PC-3 (cell line): ENCODE results near the gene SFXN2.

Experiments
- EZH2 ChIP-seq: fragments of 300-600 bp; sonication (generic); IDR thresholded peaks from one replicate; pipeline ENCODE4 v1.6.1; 2017; ENCODE audit warnings: antibody characterized with exemption, mild to moderate bottlenecking, low read length; ENCODE audit not compliant: unreplicated experiment
- TF ChIP-seq, protein P1 (sequence below): fragments of 300-600 bp; sonication (generic); conservative IDR thresholded peaks from 2 replicates; pipeline ENCODE4 v1.5.1; 2017; ENCODE audit warnings: antibody characterized with exemption, low read depth, mild to moderate bottlenecking, low read length

DNA sequence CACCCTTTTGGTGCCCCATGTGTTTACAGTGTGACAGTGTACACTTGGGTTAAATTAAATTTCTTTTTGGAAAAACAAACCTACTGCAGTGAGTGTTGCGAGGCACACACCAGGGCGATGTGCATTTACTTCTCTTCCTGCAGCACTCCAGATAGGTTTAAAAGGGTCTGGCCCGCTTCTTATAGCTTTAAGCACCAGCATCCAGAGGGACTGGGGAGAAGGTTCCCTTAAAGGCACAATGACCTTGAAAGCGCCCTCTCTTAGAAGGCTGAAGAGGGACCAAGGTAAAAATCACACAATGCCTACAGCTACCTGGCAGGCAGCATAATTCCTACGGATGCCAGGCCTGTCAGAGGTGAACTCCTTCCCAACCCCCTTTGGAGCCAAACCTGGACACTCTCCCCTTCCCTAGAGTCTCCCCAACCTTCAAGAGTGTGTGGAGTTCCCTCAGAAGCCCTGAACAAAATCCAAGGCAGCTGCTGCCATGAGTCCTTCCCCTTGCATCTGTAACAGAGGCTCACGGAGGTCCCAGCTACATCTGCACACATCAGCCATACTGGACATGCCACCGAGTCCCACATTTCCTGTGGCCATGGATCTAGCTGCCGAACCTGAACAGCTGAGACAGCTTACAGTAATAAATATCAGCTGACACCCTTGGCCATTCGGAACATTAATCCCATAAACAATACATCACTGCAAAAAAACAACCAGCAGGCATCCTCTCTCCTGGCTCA is 36.9 kb upstream of the SFXN2 start:
- TF ChIP-seq, protein P1, sequence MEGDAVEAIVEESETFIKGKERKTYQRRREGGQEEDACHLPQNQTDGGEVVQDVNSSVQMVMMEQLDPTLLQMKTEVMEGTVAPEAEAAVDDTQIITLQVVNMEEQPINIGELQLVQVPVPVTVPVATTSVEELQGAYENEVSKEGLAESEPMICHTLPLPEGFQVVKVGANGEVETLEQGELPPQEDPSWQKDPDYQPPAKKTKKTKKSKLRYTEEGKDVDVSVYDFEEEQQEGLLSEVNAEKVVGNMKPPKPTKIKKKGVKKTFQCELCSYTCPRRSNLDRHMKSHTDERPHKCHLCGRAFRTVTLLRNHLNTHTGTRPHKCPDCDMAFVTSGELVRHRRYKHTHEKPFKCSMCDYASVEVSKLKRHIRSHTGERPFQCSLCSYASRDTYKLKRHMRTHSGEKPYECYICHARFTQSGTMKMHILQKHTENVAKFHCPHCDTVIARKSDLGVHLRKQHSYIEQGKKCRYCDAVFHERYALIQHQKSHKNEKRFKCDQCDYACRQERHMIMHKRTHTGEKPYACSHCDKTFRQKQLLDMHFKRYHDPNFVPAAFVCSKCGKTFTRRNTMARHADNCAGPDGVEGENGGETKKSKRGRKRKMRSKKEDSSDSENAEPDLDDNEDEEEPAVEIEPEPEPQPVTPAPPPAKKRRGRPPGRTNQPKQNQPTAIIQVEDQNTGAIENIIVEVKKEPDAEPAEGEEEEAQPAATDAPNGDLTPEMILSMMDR = no peak
- no peak for TF ChIP-seq EZH2
